SK-MEL-5 (cell line): ENCODE data around the gene CEP63. TPM values are rescaled to one million over a fixed set of nuclear protein-coding genes. Genes with fewer than 3 reads are reported as not detected.

Experiments
- DNase-seq: peaks from one replicate; pipeline ENCODE4 v3.0.0-alpha.2; 2016; ENCODE audit warnings: low read depth, low spot score
- in situ Hi-C: cut with HindIII; loops from 2 replicates; pipeline ENCODE4 v1.10.0; 2016; ENCODE audit warnings: low sequenced_read_pairs, high pct_unique_total_duplicates, low pct_unique_long_range_greater_than_20kb
- total RNA-seq: library from RNA; depleted of rRNA; stranded (reverse); fragments of >200 nt; shearing (Covaris generic); gene quantifications from 2 replicates; pipeline ENCODE4 v1.2.3, GENCODE V29; 2014

CEP63 gene
- total RNA-seq, 1 experiment from 2014 or later, result 32.2 TPM

GRCh38 chr3:134464064-134464688, 21.7 kb upstream of the CEP63 start:
- DNase-seq, result no peak
- in situ Hi-C loops, result no loop called here

GRCh38 chr3:134464689-134465365, 21.0 kb upstream of the CEP63 start:
- DNase-seq, result no peak
- in situ Hi-C loops, result no loop called here

- in situ Hi-C loops, result no loop called here
- DNase-seq, result no peak
Measured at GRCh38 chr3:134466331-134466730, 19.5 kb upstream of the CEP63 start.

- in situ Hi-C loops, result no loop called here
- DNase-seq, result no peak
Measured at GRCh38 chr3:134468519-134468918, 17.3 kb upstream of the CEP63 start.

GRCh38 chr3:134471521-134472193, 14.2 kb upstream of the CEP63 start:
- in situ Hi-C loops, result no loop called here
- no peak for DNase-seq

GRCh38 chr3:134472831-134473230, 13.0 kb upstream of the CEP63 start:
- no peak for DNase-seq
- in situ Hi-C loops, result no loop called here

GRCh38 chr3:134473868-134474546, 11.8 kb upstream of the CEP63 start:
- peak; percentile 85 for DNase-seq
- in situ Hi-C loops, result no loop called here

- in situ Hi-C loops, result loop anchor here (25.0 kb wide), 1 partner anchor 263 kb away; no protein-coding TSS in a partner anchor
- DNase-seq, result no peak
Measured at GRCh38 chr3:134474956-134475355, 10.9 kb upstream of the CEP63 start.

GRCh38 chr3:134476306-134476705, 9.6 kb upstream of the CEP63 start:
- no peak for DNase-seq

GRCh38 chr3:134477002-134477401, 8.9 kb upstream of the CEP63 start:
- in situ Hi-C loops, result loop anchor here (25.0 kb wide), 1 partner anchor 265 kb away; no protein-coding TSS in a partner anchor
- DNase-seq, result no peak

More at GRCh38 chr3:134476306-134476705, 9.6 kb upstream of the CEP63 start:
- in situ Hi-C loops, result loop anchor here (25.0 kb wide), 1 partner anchor 264 kb away; no protein-coding TSS in a partner anchor

GRCh38 chr3:134477938-134478337, 7.9 kb upstream of the CEP63 start:
- in situ Hi-C loops, result loop anchor here (25.0 kb wide), 1 partner anchor 266 kb away; no protein-coding TSS in a partner anchor
- peak; percentile 28 for DNase-seq

GRCh38 chr3:134480546-134480945, 5.3 kb upstream of the CEP63 start:
- in situ Hi-C loops, result loop anchor here (25.0 kb wide), 1 partner anchor 268 kb away; no protein-coding TSS in a partner anchor
- DNase-seq, result no peak

GRCh38 chr3:134481166-134481565, 4.7 kb upstream of the CEP63 start:
- no peak for DNase-seq
- in situ Hi-C loops, result loop anchor here (25.0 kb wide), 1 partner anchor 269 kb away; no protein-coding TSS in a partner anchor

GRCh38 chr3:134482622-134483021, 3.2 kb upstream of the CEP63 start:
- no peak for DNase-seq
- in situ Hi-C loops, result loop anchor here (25.0 kb wide), 1 partner anchor 270 kb away; no protein-coding TSS in a partner anchor

GRCh38 chr3:134483195-134483900, 2.5 kb upstream of the CEP63 start:
- in situ Hi-C loops, result loop anchor here (25.0 kb wide), 1 partner anchor 271 kb away; no protein-coding TSS in a partner anchor
- DNase-seq, result no peak

GRCh38 chr3:134485075-134485717, 661 bp upstream of the CEP63 start:
- peak; percentile 14 for DNase-seq
- in situ Hi-C loops, result loop anchor here (25.0 kb wide), 1 partner anchor 273 kb away; no protein-coding TSS in a partner anchor
